ENCODE data around the gene CLIC5.

Gene CLIC5

GRCh38 chr6:45947807-45948206, 67.9 kb downstream of the CLIC5 start:
- H3K9me3 ChIP-seq (ENCODE audit: control extremely low read depth in 1 of 5, control insufficient read depth in 4 of 5, insufficient read depth in 2 of 5, low read depth in 1 of 5, low read length in 4 of 5) = no peaks in the 10 kb centered on the region
- H3K27me3 ChIP-seq (replicated peaks in 2 of 5; ENCODE audit: control insufficient read depth in 4 of 5, insufficient read depth in 5 of 5, low read length in 4 of 5) = no peaks in the 10 kb centered on the region
- H3K27ac ChIP-seq (ENCODE audit: insufficient read depth in 1 of 2, low read depth in 1 of 2, low read length in 2 of 2, poor library complexity in 1 of 2, severe bottlenecking in 2 of 2) = no peak overlapping the region
- DNase-seq = no peak
- H3K4me3 ChIP-seq (ENCODE audit: control insufficient read depth in 1 of 7, extremely low read depth in 1 of 7, insufficient read depth in 4 of 7, low read depth in 2 of 7, low read length in 6 of 7) = no peak overlapping the region
- H3K36me3 ChIP-seq (ENCODE audit: control insufficient read depth in 4 of 4, insufficient read depth in 4 of 4, low read length in 3 of 4) = no peaks in the 10 kb centered on the region
- POLR2A ChIA-PET = no interaction called here
- no peaks in the 10 kb centered on the region for H3K4me1 ChIP-seq (ENCODE audit: control extremely low read depth in 1 of 4, control insufficient read depth in 4 of 4, insufficient read depth in 4 of 4, low read length in 3 of 4)
- CTCF ChIA-PET = no interaction called here

DNA sequence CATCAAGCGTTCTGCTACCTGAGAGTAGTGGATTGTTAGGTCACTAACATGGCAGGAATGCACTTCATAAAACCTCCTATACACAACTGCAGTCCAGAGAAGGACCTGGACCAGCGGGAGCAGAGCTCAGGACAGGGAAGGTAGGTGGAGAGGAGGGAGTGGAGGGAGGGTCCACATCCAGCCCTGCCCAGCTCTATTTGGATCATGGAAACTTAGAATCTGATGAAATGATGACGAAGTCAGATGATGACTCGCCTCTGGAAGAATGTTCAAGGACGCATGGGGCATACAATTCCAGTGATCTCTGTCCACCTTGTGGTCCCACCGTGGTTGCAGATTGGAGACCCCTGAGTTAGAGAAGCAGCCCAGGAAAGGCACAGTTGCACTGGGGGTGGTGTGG, 68.8 kb downstream of the CLIC5 start:
- CTCF ChIA-PET = interaction anchor here (0.9 to 1.4 kb wide), 2 partner anchors 10 to 16 kb away, joined by 3 to 4 read pairs; no protein-coding TSS in a partner anchor
- H3K27ac ChIP-seq (ENCODE audit: insufficient read depth in 1 of 2, low read depth in 1 of 2, low read length in 2 of 2, poor library complexity in 1 of 2, severe bottlenecking in 2 of 2) = no peak overlapping the region
- no peak for DNase-seq
- no peaks in the 10 kb centered on the region for H3K27me3 ChIP-seq (replicated peaks in 2 of 5; ENCODE audit: control insufficient read depth in 4 of 5, insufficient read depth in 5 of 5, low read length in 4 of 5)
- no peak overlapping the region for H3K4me3 ChIP-seq (ENCODE audit: control insufficient read depth in 1 of 7, extremely low read depth in 1 of 7, insufficient read depth in 4 of 7, low read depth in 2 of 7, low read length in 6 of 7)
- no peaks in the 10 kb centered on the region for H3K4me1 ChIP-seq (ENCODE audit: control extremely low read depth in 1 of 4, control insufficient read depth in 4 of 4, insufficient read depth in 4 of 4, low read length in 3 of 4)
- POLR2A ChIA-PET = no interaction called here
- WGBS (ENCODE audit: insufficient coverage) = 97% methylated on average over 4 of the region's 6 CpGs
- H3K36me3 ChIP-seq (ENCODE audit: control insufficient read depth in 4 of 4, insufficient read depth in 4 of 4, low read length in 3 of 4) = no peaks in the 10 kb centered on the region
- no peaks in the 10 kb centered on the region for H3K9me3 ChIP-seq (ENCODE audit: control extremely low read depth in 1 of 5, control insufficient read depth in 4 of 5, insufficient read depth in 2 of 5, low read depth in 1 of 5, low read length in 4 of 5)

DNA sequence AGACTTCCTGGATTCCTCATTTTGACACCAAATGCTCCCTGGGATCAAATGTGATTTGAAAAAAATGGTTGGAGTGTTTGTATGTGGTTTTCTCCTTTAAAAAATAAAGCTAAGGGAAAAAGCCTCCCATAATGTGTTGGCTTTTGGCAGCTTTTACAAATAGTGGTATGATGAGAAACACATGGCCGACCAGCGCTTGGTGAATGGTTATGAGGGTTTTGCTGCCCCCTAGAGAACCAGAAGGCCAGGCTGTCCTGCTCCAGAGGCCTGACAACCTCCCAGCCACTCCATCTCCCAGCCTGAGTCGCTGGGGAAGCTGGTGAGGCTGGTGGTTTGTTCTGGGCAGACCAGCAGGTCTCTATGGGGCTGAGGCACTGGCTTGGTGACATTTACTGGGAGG, 69.3 kb downstream of the CLIC5 start:
- Histone ChIP-seq H3K4me1 (ENCODE audit: control extremely low read depth in 1 of 4, control insufficient read depth in 4 of 4, insufficient read depth in 4 of 4, low read length in 3 of 4) (no peaks in the 10 kb centered on the region), H3K4me3 (ENCODE audit: control insufficient read depth in 1 of 7, extremely low read depth in 1 of 7, insufficient read depth in 4 of 7, low read depth in 2 of 7, low read length in 6 of 7) (no peak overlapping the region), H3K27me3 (replicated peaks in 2 of 5; ENCODE audit: control insufficient read depth in 4 of 5, insufficient read depth in 5 of 5, low read length in 4 of 5) (no peaks in the 10 kb centered on the region), H3K9me3 (ENCODE audit: control extremely low read depth in 1 of 5, control insufficient read depth in 4 of 5, insufficient read depth in 2 of 5, low read depth in 1 of 5, low read length in 4 of 5) (no peaks in the 10 kb centered on the region), H3K27ac (ENCODE audit: insufficient read depth in 1 of 2, low read depth in 1 of 2, low read length in 2 of 2, poor library complexity in 1 of 2, severe bottlenecking in 2 of 2) (no peak overlapping the region), H3K36me3 (ENCODE audit: control insufficient read depth in 4 of 4, insufficient read depth in 4 of 4, low read length in 3 of 4) (no peaks in the 10 kb centered on the region)
- peak in 1 of 3 donors; percentile 10 for DNase-seq
- ChIA-PET CTCF (interaction anchor here (0.9 to 1.4 kb wide), 2 partner anchors 9 to 16 kb away, joined by 3 to 4 read pairs; no protein-coding TSS in a partner anchor), POLR2A (no interaction called here)
- 94% methylated on average over 2 of the region's 3 CpGs for WGBS (ENCODE audit: insufficient coverage)

- Histone ChIP-seq H3K4me3 (ENCODE audit: control insufficient read depth in 1 of 7, extremely low read depth in 1 of 7, insufficient read depth in 4 of 7, low read depth in 2 of 7, low read length in 6 of 7) (no peak overlapping the region), H3K27ac (ENCODE audit: insufficient read depth in 1 of 2, low read depth in 1 of 2, low read length in 2 of 2, poor library complexity in 1 of 2, severe bottlenecking in 2 of 2) (no peak overlapping the region), H3K27me3 (replicated peaks in 2 of 5; ENCODE audit: control insufficient read depth in 4 of 5, insufficient read depth in 5 of 5, low read length in 4 of 5) (no peaks in the 10 kb centered on the region), H3K9me3 (ENCODE audit: control extremely low read depth in 1 of 5, control insufficient read depth in 4 of 5, insufficient read depth in 2 of 5, low read depth in 1 of 5, low read length in 4 of 5) (no peaks in the 10 kb centered on the region), H3K4me1 (ENCODE audit: control extremely low read depth in 1 of 4, control insufficient read depth in 4 of 4, insufficient read depth in 4 of 4, low read length in 3 of 4) (no peaks in the 10 kb centered on the region), H3K36me3 (ENCODE audit: control insufficient read depth in 4 of 4, insufficient read depth in 4 of 4, low read length in 3 of 4) (no peaks in the 10 kb centered on the region)
- ChIA-PET CTCF (no interaction called here), POLR2A (no interaction called here)
- WGBS (ENCODE audit: insufficient coverage) = 90% methylated on average over 2 of the region's 3 CpGs
- no peak for DNase-seq
Observed at GRCh38 chr6:45942953-45943352, 72.7 kb downstream of the CLIC5 start.

DNA sequence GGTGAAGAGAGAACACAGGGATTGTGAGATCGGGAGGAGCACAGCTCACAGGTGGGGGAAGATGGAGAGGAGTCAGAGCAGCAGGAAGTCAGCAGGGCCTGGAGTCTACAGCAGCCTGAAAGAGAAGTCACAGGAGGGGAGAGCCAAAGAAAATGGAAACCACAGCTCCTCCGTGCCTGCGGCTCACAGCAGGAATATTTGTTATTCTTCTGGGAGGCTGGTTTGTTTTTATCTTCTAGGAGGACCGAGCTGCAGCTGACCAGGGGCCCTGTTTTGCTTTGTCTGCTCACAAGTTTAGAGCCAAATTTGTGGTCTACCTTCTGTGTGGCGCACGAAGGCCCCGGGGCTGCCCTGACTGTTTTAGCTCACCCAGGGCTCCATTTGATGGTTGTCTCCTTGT, 81.8 kb downstream of the CLIC5 start:
- no peak for DNase-seq
- WGBS (ENCODE audit: insufficient coverage) = 98% methylated on average over 7 of the region's 7 CpGs
- no peak overlapping the region for H3K27ac ChIP-seq (ENCODE audit: insufficient read depth in 1 of 2, low read depth in 1 of 2, low read length in 2 of 2, poor library complexity in 1 of 2, severe bottlenecking in 2 of 2)
- CTCF ChIA-PET = interaction anchor here (1.1 to 2.3 kb wide), 2 partner anchors 11 to 1278 kb away, joined by 4 to 8 read pairs; no protein-coding TSS in a partner anchor
- H3K4me3 ChIP-seq (ENCODE audit: control insufficient read depth in 1 of 7, extremely low read depth in 1 of 7, insufficient read depth in 4 of 7, low read depth in 2 of 7, low read length in 6 of 7) = no peak overlapping the region
- POLR2A ChIA-PET = no interaction called here
- no peaks in the 10 kb centered on the region for H3K36me3 ChIP-seq (ENCODE audit: control insufficient read depth in 4 of 4, insufficient read depth in 4 of 4, low read length in 3 of 4)
- H3K9me3 ChIP-seq (ENCODE audit: control extremely low read depth in 1 of 5, control insufficient read depth in 4 of 5, insufficient read depth in 2 of 5, low read depth in 1 of 5, low read length in 4 of 5) = no peaks in the 10 kb centered on the region
- H3K4me1 ChIP-seq (ENCODE audit: control extremely low read depth in 1 of 4, control insufficient read depth in 4 of 4, insufficient read depth in 4 of 4, low read length in 3 of 4) = peaks cover 0 to 7% (median 0%) of the 10 kb centered on the region in 4 experiments
- no peaks in the 10 kb centered on the region for H3K27me3 ChIP-seq (replicated peaks in 2 of 5; ENCODE audit: control insufficient read depth in 4 of 5, insufficient read depth in 5 of 5, low read length in 4 of 5)

DNA sequence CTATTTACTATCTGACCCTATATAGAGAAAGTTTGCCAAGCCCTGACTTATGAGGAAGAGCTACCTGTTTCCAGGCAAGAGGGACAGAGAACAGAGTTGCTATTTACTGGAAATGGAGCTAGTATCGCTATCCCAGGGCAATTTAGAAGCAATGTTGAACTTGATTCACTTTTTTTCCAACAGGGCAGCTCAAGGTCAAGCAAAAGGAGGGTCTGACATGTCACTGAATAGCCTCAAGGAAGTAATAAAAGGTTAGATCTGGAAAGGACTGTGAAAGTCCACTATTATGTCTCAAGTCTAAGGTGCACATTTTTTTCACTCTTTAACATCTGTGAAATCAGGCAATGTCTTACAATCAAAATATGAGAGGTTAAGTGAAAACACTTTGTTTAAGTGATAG, 84.4 kb downstream of the CLIC5 start:
- H3K27me3 ChIP-seq (replicated peaks in 2 of 5; ENCODE audit: control insufficient read depth in 4 of 5, insufficient read depth in 5 of 5, low read length in 4 of 5) = no peaks in the 10 kb centered on the region
- ChIA-PET POLR2A (no interaction called here), CTCF (interaction anchor here (0.8 to 2.1 kb wide), 8 partner anchors 10 to 1452 kb away, joined by 3 to 9 read pairs (median 3); no protein-coding TSS in a partner anchor)
- 100% methylated on average over 1 of the region's 1 CpG for WGBS (ENCODE audit: insufficient coverage)
- H3K4me1 ChIP-seq (ENCODE audit: control extremely low read depth in 1 of 4, control insufficient read depth in 4 of 4, insufficient read depth in 4 of 4, low read length in 3 of 4) = peaks cover 0 to 7% (median 0%) of the 10 kb centered on the region in 4 experiments
- no peaks in the 10 kb centered on the region for H3K36me3 ChIP-seq (ENCODE audit: control insufficient read depth in 4 of 4, insufficient read depth in 4 of 4, low read length in 3 of 4)
- no peak overlapping the region for H3K27ac ChIP-seq (ENCODE audit: insufficient read depth in 1 of 2, low read depth in 1 of 2, low read length in 2 of 2, poor library complexity in 1 of 2, severe bottlenecking in 2 of 2)
- no peaks in the 10 kb centered on the region for H3K9me3 ChIP-seq (ENCODE audit: control extremely low read depth in 1 of 5, control insufficient read depth in 4 of 5, insufficient read depth in 2 of 5, low read depth in 1 of 5, low read length in 4 of 5)
- no peak overlapping the region for H3K4me3 ChIP-seq (ENCODE audit: control insufficient read depth in 1 of 7, extremely low read depth in 1 of 7, insufficient read depth in 4 of 7, low read depth in 2 of 7, low read length in 6 of 7)
- no peak for DNase-seq

DNA sequence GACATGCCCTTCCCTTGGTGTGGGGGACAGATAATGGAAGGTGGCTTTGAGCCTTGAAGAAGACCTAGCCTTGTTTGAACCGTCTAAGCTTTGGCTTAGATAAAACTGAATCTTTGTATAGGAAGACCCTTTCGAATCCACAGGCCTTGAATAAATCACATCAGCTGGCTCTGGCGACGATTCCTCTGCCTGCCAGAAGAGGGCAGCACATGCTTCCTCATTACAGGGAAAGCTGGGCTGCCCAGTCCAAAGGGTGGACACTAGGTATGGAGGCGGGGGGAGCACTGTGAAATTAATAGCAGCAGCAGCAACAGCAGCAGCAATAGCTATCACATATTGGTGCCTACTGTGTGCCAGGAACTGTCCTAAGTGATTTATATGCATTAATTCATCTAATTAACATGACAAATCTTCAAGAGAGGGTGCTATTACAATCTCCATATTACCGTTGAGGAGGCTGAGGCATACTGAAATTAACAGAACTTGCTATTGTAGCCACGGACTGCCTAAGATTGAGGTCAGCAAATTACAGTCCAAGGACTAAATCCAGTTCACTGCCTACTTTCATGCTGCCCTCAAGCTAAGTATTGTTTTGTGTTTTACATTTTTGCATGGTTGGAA, 85.1 kb downstream of the CLIC5 start:
- H3K4me3 ChIP-seq (ENCODE audit: control insufficient read depth in 1 of 7, extremely low read depth in 1 of 7, insufficient read depth in 4 of 7, low read depth in 2 of 7, low read length in 6 of 7) = no peak overlapping the region
- peaks cover 0 to 7% (median 0%) of the 10 kb centered on the region in 4 experiments for H3K4me1 ChIP-seq (ENCODE audit: control extremely low read depth in 1 of 4, control insufficient read depth in 4 of 4, insufficient read depth in 4 of 4, low read length in 3 of 4)
- H3K9me3 ChIP-seq (ENCODE audit: control extremely low read depth in 1 of 5, control insufficient read depth in 4 of 5, insufficient read depth in 2 of 5, low read depth in 1 of 5, low read length in 4 of 5) = no peaks in the 10 kb centered on the region
- H3K36me3 ChIP-seq (ENCODE audit: control insufficient read depth in 4 of 4, insufficient read depth in 4 of 4, low read length in 3 of 4) = no peaks in the 10 kb centered on the region
- ChIA-PET POLR2A (no interaction called here), CTCF (interaction anchor here (0.8 to 2.1 kb wide), 10 partner anchors 9 to 1451 kb away, joined by 3 to 9 read pairs (median 3); no protein-coding TSS in a partner anchor)
- 60% methylated on average over 3 of the region's 7 CpGs for WGBS (ENCODE audit: insufficient coverage)
- no peaks in the 10 kb centered on the region for H3K27me3 ChIP-seq (replicated peaks in 2 of 5; ENCODE audit: control insufficient read depth in 4 of 5, insufficient read depth in 5 of 5, low read length in 4 of 5)
- H3K27ac ChIP-seq (ENCODE audit: insufficient read depth in 1 of 2, low read depth in 1 of 2, low read length in 2 of 2, poor library complexity in 1 of 2, severe bottlenecking in 2 of 2) = no peak overlapping the region
- DNase-seq = peak; percentile 50 to 67 (median 59)
